Measurements from ENCODE around the gene SSB.

DNA sequence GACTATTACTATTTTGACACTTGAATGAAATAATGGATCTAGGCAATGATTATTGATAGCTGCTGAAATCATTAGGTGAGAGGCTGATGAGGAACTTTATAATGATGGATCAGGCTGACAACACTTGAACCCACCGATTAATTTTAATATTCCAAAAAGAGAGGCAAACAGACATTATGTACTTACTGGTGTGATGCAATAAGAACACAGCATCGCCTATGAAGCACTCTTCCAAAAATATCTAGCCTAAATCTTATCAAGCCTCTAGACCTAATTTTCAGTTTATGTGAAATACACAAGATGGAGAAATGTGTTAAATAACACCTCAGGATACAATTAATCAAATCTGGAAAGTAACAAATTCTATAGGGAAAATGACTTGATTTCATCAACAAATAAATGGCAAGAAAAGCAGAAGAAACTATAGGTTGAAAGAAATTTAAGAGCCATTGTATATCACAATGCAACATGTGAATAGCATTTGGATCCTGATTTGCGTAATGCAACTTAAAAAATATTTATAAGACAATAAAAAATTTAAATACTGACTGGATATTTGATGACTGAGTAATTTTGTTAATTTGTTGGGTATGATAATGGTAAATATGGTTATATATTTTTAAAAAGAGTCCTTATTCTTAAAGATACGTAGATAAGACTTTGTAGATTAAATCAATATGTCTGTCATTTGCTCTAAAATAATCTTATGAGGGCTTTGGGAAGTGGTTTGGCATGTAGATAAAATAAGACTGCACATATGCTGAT, 17.2 kb upstream of the SSB start:
- TF ChIP-seq KHSRP (IDR thresholded peaks at IDR 0.05) = no peak
- TF ChIP-seq, protein P1, sequence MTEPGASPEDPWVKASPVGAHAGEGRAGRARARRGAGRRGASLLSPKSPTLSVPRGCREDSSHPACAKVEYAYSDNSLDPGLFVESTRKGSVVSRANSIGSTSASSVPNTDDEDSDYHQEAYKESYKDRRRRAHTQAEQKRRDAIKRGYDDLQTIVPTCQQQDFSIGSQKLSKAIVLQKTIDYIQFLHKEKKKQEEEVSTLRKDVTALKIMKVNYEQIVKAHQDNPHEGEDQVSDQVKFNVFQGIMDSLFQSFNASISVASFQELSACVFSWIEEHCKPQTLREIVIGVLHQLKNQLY (CRISPR knock-in tag; conservative IDR thresholded peaks at IDR 0.05) = no peak
- no peak for TF ChIP-seq ARID3B (CRISPR knock-in tag; IDR thresholded peaks at IDR 0.05; ENCODE audit: borderline replicate concordance)
- no peak for TF ChIP-seq CEBPZ (IDR thresholded peaks at IDR 0.05; ENCODE audit: borderline replicate concordance, low read depth, low read length)
- no peak for TF ChIP-seq GTF2E2 (tag; IDR thresholded peaks at IDR 0.05)
- TF ChIP-seq MBD2 (IDR thresholded peaks at IDR 0.05; ENCODE audit: borderline replicate concordance, low read depth) = no peak
- no peak for TF ChIP-seq JUN (IDR thresholded peaks at IDR 0.05; ENCODE audit: borderline replicate concordance, low read depth, low read length)
- no peak for TF ChIP-seq JUN (CRISPR knock-in tag; IDR thresholded peaks at IDR 0.05; ENCODE audit: borderline replicate concordance)
- no peak for TF ChIP-seq KLF1 (tag; IDR thresholded peaks at IDR 0.05)
- no peak for TF ChIP-seq BCLAF1 (IDR thresholded peaks at IDR 0.05; ENCODE audit: borderline replicate concordance in 1 of 2, control insufficient read depth in 1 of 2, low read depth in 2 of 2, low read length in 1 of 2)
- no peak for TF ChIP-seq FOXM1 (IDR thresholded peaks at IDR 0.05; ENCODE audit: low read depth)
- no peak for TF ChIP-seq FOXM1 (CRISPR knock-in tag; IDR thresholded peaks at IDR 0.05; ENCODE audit: low read depth)
- TF ChIP-seq, protein P2, sequence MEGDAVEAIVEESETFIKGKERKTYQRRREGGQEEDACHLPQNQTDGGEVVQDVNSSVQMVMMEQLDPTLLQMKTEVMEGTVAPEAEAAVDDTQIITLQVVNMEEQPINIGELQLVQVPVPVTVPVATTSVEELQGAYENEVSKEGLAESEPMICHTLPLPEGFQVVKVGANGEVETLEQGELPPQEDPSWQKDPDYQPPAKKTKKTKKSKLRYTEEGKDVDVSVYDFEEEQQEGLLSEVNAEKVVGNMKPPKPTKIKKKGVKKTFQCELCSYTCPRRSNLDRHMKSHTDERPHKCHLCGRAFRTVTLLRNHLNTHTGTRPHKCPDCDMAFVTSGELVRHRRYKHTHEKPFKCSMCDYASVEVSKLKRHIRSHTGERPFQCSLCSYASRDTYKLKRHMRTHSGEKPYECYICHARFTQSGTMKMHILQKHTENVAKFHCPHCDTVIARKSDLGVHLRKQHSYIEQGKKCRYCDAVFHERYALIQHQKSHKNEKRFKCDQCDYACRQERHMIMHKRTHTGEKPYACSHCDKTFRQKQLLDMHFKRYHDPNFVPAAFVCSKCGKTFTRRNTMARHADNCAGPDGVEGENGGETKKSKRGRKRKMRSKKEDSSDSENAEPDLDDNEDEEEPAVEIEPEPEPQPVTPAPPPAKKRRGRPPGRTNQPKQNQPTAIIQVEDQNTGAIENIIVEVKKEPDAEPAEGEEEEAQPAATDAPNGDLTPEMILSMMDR (IDR thresholded peaks at IDR 0.05 in 2 of 3, conservative IDR thresholded peaks at IDR 0.05 in 1 of 3; ENCODE audit: insufficient read depth in 2 of 3, low read depth in 1 of 3, low read length in 3 of 3) = no peak
